ENCODE results near the gene GRAMD2B. TPM values are rescaled to one million over a fixed set of nuclear protein-coding genes. Genes with fewer than 3 reads are reported as not detected.
A peak's percentile ranks its signal among the peaks of the same experiment; 100 is the strongest.

Gene GRAMD2B
- total RNA-seq, 2 experiments from 2014 or later = 7.2 to 9.4 TPM

- H3K4me3 Mint-ChIP-seq = no peak overlapping the region
- ATAC-seq (ENCODE audit: poor library complexity) (no peak), DNase-seq (no peak)
- H3K27ac Mint-ChIP-seq = peak overlapping the region; percentile 20
- H3K36me3 ChIP-seq (ENCODE audit: insufficient read depth, low read length) = peaks cover 40% of the 10 kb centered on the region
- H3K4me1 Mint-ChIP-seq (ENCODE audit: low read depth) = no peaks in the 10 kb centered on the region
- H3K9me3 ChIP-seq (ENCODE audit: control insufficient read depth in 1 of 2, insufficient read depth in 1 of 2, low read length in 2 of 2) = no peaks in the 10 kb centered on the region
- H3K27me3 Mint-ChIP-seq = no peaks in the 10 kb centered on the region
- ChIA-PET POLR2A (no interaction called here), CTCF (interaction anchor here (1.0 to 3.3 kb wide), 2 partner anchors 10 to 14 kb away, joined by 3 to 12 read pairs; no protein-coding TSS in a partner anchor)
- H3K9me3 Mint-ChIP-seq = no peaks in the 10 kb centered on the region
- intact Hi-C loops (cut with DNase I, micrococcal nuclease) = no loop called here
- no peak overlapping the region for H3K27ac ChIP-seq (ENCODE audit: low read depth in 1 of 2, low read length in 2 of 2)
- no peaks in the 10 kb centered on the region for H3K27me3 ChIP-seq (ENCODE audit: control insufficient read depth in 1 of 2, insufficient read depth in 2 of 2, low read length in 2 of 2)
- TF ChIP-seq, protein P1, sequence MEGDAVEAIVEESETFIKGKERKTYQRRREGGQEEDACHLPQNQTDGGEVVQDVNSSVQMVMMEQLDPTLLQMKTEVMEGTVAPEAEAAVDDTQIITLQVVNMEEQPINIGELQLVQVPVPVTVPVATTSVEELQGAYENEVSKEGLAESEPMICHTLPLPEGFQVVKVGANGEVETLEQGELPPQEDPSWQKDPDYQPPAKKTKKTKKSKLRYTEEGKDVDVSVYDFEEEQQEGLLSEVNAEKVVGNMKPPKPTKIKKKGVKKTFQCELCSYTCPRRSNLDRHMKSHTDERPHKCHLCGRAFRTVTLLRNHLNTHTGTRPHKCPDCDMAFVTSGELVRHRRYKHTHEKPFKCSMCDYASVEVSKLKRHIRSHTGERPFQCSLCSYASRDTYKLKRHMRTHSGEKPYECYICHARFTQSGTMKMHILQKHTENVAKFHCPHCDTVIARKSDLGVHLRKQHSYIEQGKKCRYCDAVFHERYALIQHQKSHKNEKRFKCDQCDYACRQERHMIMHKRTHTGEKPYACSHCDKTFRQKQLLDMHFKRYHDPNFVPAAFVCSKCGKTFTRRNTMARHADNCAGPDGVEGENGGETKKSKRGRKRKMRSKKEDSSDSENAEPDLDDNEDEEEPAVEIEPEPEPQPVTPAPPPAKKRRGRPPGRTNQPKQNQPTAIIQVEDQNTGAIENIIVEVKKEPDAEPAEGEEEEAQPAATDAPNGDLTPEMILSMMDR (IDR thresholded peaks at IDR 0.05) = no peak
- peaks cover 93% of the 10 kb centered on the region for H3K36me3 Mint-ChIP-seq (ENCODE audit: low read depth)
- no peak overlapping the region for H3K4me3 ChIP-seq (ENCODE audit: low read length)
- no peaks in the 10 kb centered on the region for H3K4me1 ChIP-seq (ENCODE audit: insufficient read depth, low read length)
Observed at GRCh38 chr5:126486332-126486731, 63.1 kb downstream of the GRAMD2B start.

DNA sequence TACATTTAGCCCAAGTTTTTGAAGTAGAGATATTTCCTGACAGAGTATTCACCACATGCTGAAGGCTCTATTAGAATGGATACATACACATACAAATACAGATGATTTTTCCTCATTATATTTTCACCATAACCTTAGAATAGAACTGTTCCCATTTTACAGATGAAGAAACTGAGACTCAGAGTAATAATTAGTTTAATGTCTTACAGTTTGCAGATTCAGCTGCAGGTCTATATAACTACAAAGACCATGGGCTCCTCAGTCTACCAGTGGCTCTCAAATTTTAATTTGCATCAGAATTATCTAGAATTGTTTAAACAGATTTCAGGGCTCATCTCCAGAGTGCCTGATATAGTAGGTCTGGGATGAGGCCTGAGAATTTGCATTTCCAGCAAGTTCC lies 64.4 kb downstream of the GRAMD2B start:
- Mint-ChIP-seq H3K36me3 (ENCODE audit: low read depth) (peaks cover 86% of the 10 kb centered on the region), H3K9me3 (no peaks in the 10 kb centered on the region), H3K4me1 (ENCODE audit: low read depth) (no peaks in the 10 kb centered on the region), H3K4me3 (no peak overlapping the region), H3K27ac (no peak overlapping the region), H3K27me3 (no peaks in the 10 kb centered on the region)
- no peak for ATAC-seq (ENCODE audit: poor library complexity)
- TF ChIP-seq, protein P1 (IDR thresholded peaks at IDR 0.05) = no peak
- Histone ChIP-seq H3K27ac (ENCODE audit: low read depth in 1 of 2, low read length in 2 of 2) (no peak overlapping the region), H3K36me3 (ENCODE audit: insufficient read depth, low read length) (peaks cover 32% of the 10 kb centered on the region), H3K9me3 (ENCODE audit: control insufficient read depth in 1 of 2, insufficient read depth in 1 of 2, low read length in 2 of 2) (no peaks in the 10 kb centered on the region), H3K4me3 (ENCODE audit: low read length) (no peak overlapping the region), H3K4me1 (ENCODE audit: insufficient read depth, low read length) (no peaks in the 10 kb centered on the region), H3K27me3 (ENCODE audit: control insufficient read depth in 1 of 2, insufficient read depth in 2 of 2, low read length in 2 of 2) (no peaks in the 10 kb centered on the region)
- ChIA-PET CTCF (interaction anchor here (3.3 kb wide), 1 partner anchor 12 kb away, joined by 12 read pairs; no protein-coding TSS in a partner anchor), POLR2A (no interaction called here)
- no peak for DNase-seq
- intact Hi-C loops (cut with DNase I, micrococcal nuclease) = no loop called here

DNA sequence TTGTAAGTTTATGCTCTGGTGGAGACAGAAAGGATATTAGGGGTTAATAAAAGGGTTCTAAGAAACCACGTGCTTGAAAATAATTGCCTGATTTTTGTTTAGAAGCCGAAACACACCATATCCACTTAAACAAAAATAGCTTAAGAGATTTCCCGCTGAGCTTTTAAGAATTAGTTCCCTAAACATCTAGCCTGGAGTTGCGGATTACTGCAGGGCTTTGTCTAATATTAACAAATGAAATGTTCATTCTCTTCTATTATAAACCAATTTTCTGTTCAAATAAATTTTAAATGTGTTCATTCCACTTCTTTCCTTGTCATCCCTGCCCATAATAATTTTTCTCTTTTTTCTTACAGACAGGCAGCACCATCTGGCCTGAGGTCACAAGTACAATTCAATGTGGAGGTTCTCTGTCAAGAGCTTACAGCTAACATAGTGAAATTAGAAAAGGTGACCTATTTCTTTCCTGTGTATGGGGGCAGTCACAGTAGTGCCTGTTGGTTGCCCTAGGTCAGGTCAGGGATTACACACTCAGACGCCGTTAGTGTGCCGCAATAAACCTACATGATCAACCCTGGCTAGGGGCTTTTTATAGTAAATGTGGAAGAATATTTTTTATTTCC lies 65.3 kb downstream of the GRAMD2B start:
- intact Hi-C loops (cut with DNase I, micrococcal nuclease) = no loop called here
- CTCF ChIA-PET = interaction anchor here (3.3 kb wide), 1 partner anchor 11 kb away, joined by 12 read pairs; no protein-coding TSS in a partner anchor
- H3K4me1 Mint-ChIP-seq (ENCODE audit: low read depth) = no peaks in the 10 kb centered on the region
- ATAC-seq (ENCODE audit: poor library complexity) (no peak), DNase-seq (no peak)
- POLR2A ChIA-PET = no interaction called here
- no peak overlapping the region for H3K4me3 Mint-ChIP-seq
- H3K36me3 Mint-ChIP-seq (ENCODE audit: low read depth) = peaks cover 81% of the 10 kb centered on the region
- Histone ChIP-seq H3K9me3 (ENCODE audit: control insufficient read depth in 1 of 2, insufficient read depth in 1 of 2, low read length in 2 of 2) (no peaks in the 10 kb centered on the region), H3K27me3 (ENCODE audit: control insufficient read depth in 1 of 2, insufficient read depth in 2 of 2, low read length in 2 of 2) (no peaks in the 10 kb centered on the region), H3K4me1 (ENCODE audit: insufficient read depth, low read length) (no peaks in the 10 kb centered on the region), H3K36me3 (ENCODE audit: insufficient read depth, low read length) (peaks cover 27% of the 10 kb centered on the region), H3K27ac (ENCODE audit: low read depth in 1 of 2, low read length in 2 of 2) (no peak overlapping the region), H3K4me3 (ENCODE audit: low read length) (no peak overlapping the region)
- TF ChIP-seq, protein P1 (IDR thresholded peaks at IDR 0.05) = no peak
- no peaks in the 10 kb centered on the region for H3K27me3 Mint-ChIP-seq
- H3K9me3 Mint-ChIP-seq = no peaks in the 10 kb centered on the region
- peak overlapping the region; percentile 15 for H3K27ac Mint-ChIP-seq

Data from CD4-positive, alpha-beta T cell (primary cell).